Measurements from ENCODE around the gene RAB39A.
"Not testable (repeated sequence)": the region's sequence is repeated elsewhere in the genome, so short reads cannot be mapped to it uniquely, and the experiment has no call there.

RAB39A gene

GRCh38 chr11:107927559-107927958, 689 bp upstream of the RAB39A start:
- Histone ChIP-seq H3K36me3 (ENCODE audit: control insufficient read depth, low read depth, low read length) (no peaks in the 10 kb centered on the region), H3K9ac (ENCODE audit: low read length) (peak overlapping the region; percentile 24), H3K27ac (ENCODE audit: low read length) (no peak overlapping the region)

GRCh38 chr11:107928767-107929507, 689 bp downstream of the RAB39A start:
- H3K4me3 ChIP-seq (ENCODE audit: low read length): peak overlapping the region; percentile 91
- no peaks in the 10 kb centered on the region for H3K36me3 ChIP-seq (ENCODE audit: control insufficient read depth, low read depth, low read length)
- H3K9ac ChIP-seq (ENCODE audit: low read length): peak overlapping the region; percentile 79
- no peaks in the 10 kb centered on the region for H3K27me3 ChIP-seq (ENCODE audit: control insufficient read depth, insufficient read depth, low read length)
- no peaks in the 10 kb centered on the region for H3K9me3 ChIP-seq (ENCODE audit: control insufficient read depth, low read depth, low read length)
- H3K4me1 ChIP-seq (ENCODE audit: control insufficient read depth, low read depth, low read length): peaks cover 3% of the 10 kb centered on the region
- H3K27ac ChIP-seq (ENCODE audit: low read length): peak overlapping the region; percentile 35

More at GRCh38 chr11:107927559-107927958, 689 bp upstream of the RAB39A start:
- H3K9me3 ChIP-seq (ENCODE audit: control insufficient read depth, low read depth, low read length): no peaks in the 10 kb centered on the region
- H3K4me1 ChIP-seq (ENCODE audit: control insufficient read depth, low read depth, low read length): peaks cover 3% of the 10 kb centered on the region
- H3K27me3 ChIP-seq (ENCODE audit: control insufficient read depth, insufficient read depth, low read length): no peaks in the 10 kb centered on the region
- peak overlapping the region; percentile 54 for H3K4me3 ChIP-seq (ENCODE audit: low read length)

- Histone ChIP-seq H3K9ac (ENCODE audit: low read length) (peak overlapping the region; percentile 79), H3K27me3 (ENCODE audit: control insufficient read depth, insufficient read depth, low read length) (no peaks in the 10 kb centered on the region), H3K4me3 (ENCODE audit: low read length) (peak overlapping the region; percentile 91), H3K27ac (ENCODE audit: low read length) (peak overlapping the region; percentile 25), H3K4me1 (ENCODE audit: control insufficient read depth, low read depth, low read length) (peaks cover 3% of the 10 kb centered on the region), H3K9me3 (ENCODE audit: control insufficient read depth, low read depth, low read length) (no peaks in the 10 kb centered on the region), H3K36me3 (ENCODE audit: control insufficient read depth, low read depth, low read length) (no peaks in the 10 kb centered on the region)
Measured at GRCh38 chr11:107929611-107930200, 1.5 kb downstream of the RAB39A start.

GRCh38 chr11:107931206-107931605, 3.0 kb downstream of the RAB39A start:
- Histone ChIP-seq H3K27ac (ENCODE audit: low read length) (no peak overlapping the region), H3K4me1 (ENCODE audit: control insufficient read depth, low read depth, low read length) (peaks cover 3% of the 10 kb centered on the region), H3K9me3 (ENCODE audit: control insufficient read depth, low read depth, low read length) (no peaks in the 10 kb centered on the region), H3K36me3 (ENCODE audit: control insufficient read depth, low read depth, low read length) (no peaks in the 10 kb centered on the region), H3K9ac (ENCODE audit: low read length) (no peak overlapping the region), H3K27me3 (ENCODE audit: control insufficient read depth, insufficient read depth, low read length) (no peaks in the 10 kb centered on the region), H3K4me3 (ENCODE audit: low read length) (no peak overlapping the region)

- no peak overlapping the region for H3K9ac ChIP-seq (ENCODE audit: low read length)
- H3K9me3 ChIP-seq (ENCODE audit: control insufficient read depth, low read depth, low read length): no peaks in the 10 kb centered on the region
Measured at GRCh38 chr11:107947904-107948303, 19.7 kb downstream of the RAB39A start.

GRCh38 chr11:107948328-107948727, 20.1 kb downstream of the RAB39A start:
- not testable (repeated sequence) for H3K27me3 ChIP-seq (ENCODE audit: control insufficient read depth, insufficient read depth, low read length); H3K9ac ChIP-seq (ENCODE audit: low read length); H3K36me3 ChIP-seq (ENCODE audit: control insufficient read depth, low read depth, low read length); H3K9me3 ChIP-seq (ENCODE audit: control insufficient read depth, low read depth, low read length); H3K4me1 ChIP-seq (ENCODE audit: control insufficient read depth, low read depth, low read length); H3K27ac ChIP-seq (ENCODE audit: low read length)
- peak overlapping the region; percentile 4 for H3K4me3 ChIP-seq (ENCODE audit: low read length)

More at GRCh38 chr11:107947904-107948303, 19.7 kb downstream of the RAB39A start:
- Histone ChIP-seq H3K27ac (ENCODE audit: low read length) (no peak overlapping the region), H3K4me1 (ENCODE audit: control insufficient read depth, low read depth, low read length) (peaks cover 9% of the 10 kb centered on the region), H3K4me3 (ENCODE audit: low read length) (peak overlapping the region; percentile 4), H3K36me3 (ENCODE audit: control insufficient read depth, low read depth, low read length) (no peaks in the 10 kb centered on the region), H3K27me3 (ENCODE audit: control insufficient read depth, insufficient read depth, low read length) (no peaks in the 10 kb centered on the region)

GRCh38 chr11:107951155-107951554, 22.9 kb downstream of the RAB39A start:
- Histone ChIP-seq H3K27ac (ENCODE audit: low read length) (no peak overlapping the region), H3K9ac (ENCODE audit: low read length) (no peak overlapping the region), H3K36me3 (ENCODE audit: control insufficient read depth, low read depth, low read length) (no peaks in the 10 kb centered on the region), H3K4me3 (ENCODE audit: low read length) (no peak overlapping the region), H3K4me1 (ENCODE audit: control insufficient read depth, low read depth, low read length) (peaks cover 9% of the 10 kb centered on the region), H3K9me3 (ENCODE audit: control insufficient read depth, low read depth, low read length) (no peaks in the 10 kb centered on the region), H3K27me3 (ENCODE audit: control insufficient read depth, insufficient read depth, low read length) (no peaks in the 10 kb centered on the region)

- H3K4me1 ChIP-seq (ENCODE audit: control insufficient read depth, low read depth, low read length): peaks cover 3% of the 10 kb centered on the region
- no peaks in the 10 kb centered on the region for H3K9me3 ChIP-seq (ENCODE audit: control insufficient read depth, low read depth, low read length)
- H3K36me3 ChIP-seq (ENCODE audit: control insufficient read depth, low read depth, low read length): no peaks in the 10 kb centered on the region
- H3K4me3 ChIP-seq (ENCODE audit: low read length): no peak overlapping the region
- no peaks in the 10 kb centered on the region for H3K27me3 ChIP-seq (ENCODE audit: control insufficient read depth, insufficient read depth, low read length)
- H3K27ac ChIP-seq (ENCODE audit: low read length): no peak overlapping the region
- H3K9ac ChIP-seq (ENCODE audit: low read length): no peak overlapping the region
Measured at GRCh38 chr11:107953446-107953845, 25.2 kb downstream of the RAB39A start.

GRCh38 chr11:107956543-107956942, 28.3 kb downstream of the RAB39A start:
- H3K36me3 ChIP-seq (ENCODE audit: control insufficient read depth, low read depth, low read length): no peaks in the 10 kb centered on the region
- H3K27me3 ChIP-seq (ENCODE audit: control insufficient read depth, insufficient read depth, low read length): no peaks in the 10 kb centered on the region
- H3K9me3 ChIP-seq (ENCODE audit: control insufficient read depth, low read depth, low read length): no peaks in the 10 kb centered on the region
- no peak overlapping the region for H3K9ac ChIP-seq (ENCODE audit: low read length)
- H3K27ac ChIP-seq (ENCODE audit: low read length): no peak overlapping the region
- H3K4me1 ChIP-seq (ENCODE audit: control insufficient read depth, low read depth, low read length): no peaks in the 10 kb centered on the region
- no peak overlapping the region for H3K4me3 ChIP-seq (ENCODE audit: low read length)

- Histone ChIP-seq H3K9ac (ENCODE audit: low read length) (no peak overlapping the region), H3K4me1 (ENCODE audit: control insufficient read depth, low read depth, low read length) (no peaks in the 10 kb centered on the region), H3K27me3 (ENCODE audit: control insufficient read depth, insufficient read depth, low read length) (no peaks in the 10 kb centered on the region), H3K36me3 (ENCODE audit: control insufficient read depth, low read depth, low read length) (no peaks in the 10 kb centered on the region), H3K9me3 (ENCODE audit: control insufficient read depth, low read depth, low read length) (no peaks in the 10 kb centered on the region), H3K27ac (ENCODE audit: low read length) (no peak overlapping the region), H3K4me3 (ENCODE audit: low read length) (no peak overlapping the region)
Measured at GRCh38 chr11:107957109-107957588, 28.9 kb downstream of the RAB39A start.

GRCh38 chr11:107961480-107961879, 33.2 kb downstream of the RAB39A start:
- peaks cover 3% of the 10 kb centered on the region for H3K36me3 ChIP-seq (ENCODE audit: control insufficient read depth, low read depth, low read length)
- no peaks in the 10 kb centered on the region for H3K27me3 ChIP-seq (ENCODE audit: control insufficient read depth, insufficient read depth, low read length)
- no peak overlapping the region for H3K4me3 ChIP-seq (ENCODE audit: low read length)
- H3K4me1 ChIP-seq (ENCODE audit: control insufficient read depth, low read depth, low read length): no peaks in the 10 kb centered on the region
- no peak overlapping the region for H3K27ac ChIP-seq (ENCODE audit: low read length)
- no peak overlapping the region for H3K9ac ChIP-seq (ENCODE audit: low read length)
- no peaks in the 10 kb centered on the region for H3K9me3 ChIP-seq (ENCODE audit: control insufficient read depth, low read depth, low read length)

GRCh38 chr11:107962181-107962580, 33.9 kb downstream of the RAB39A start:
- no peak overlapping the region for H3K4me3 ChIP-seq (ENCODE audit: low read length)
- H3K27me3 ChIP-seq (ENCODE audit: control insufficient read depth, insufficient read depth, low read length): no peaks in the 10 kb centered on the region
- no peaks in the 10 kb centered on the region for H3K4me1 ChIP-seq (ENCODE audit: control insufficient read depth, low read depth, low read length)
- no peak overlapping the region for H3K9ac ChIP-seq (ENCODE audit: low read length)
- no peak overlapping the region for H3K27ac ChIP-seq (ENCODE audit: low read length)
- H3K9me3 ChIP-seq (ENCODE audit: control insufficient read depth, low read depth, low read length): no peaks in the 10 kb centered on the region
- peaks cover 3% of the 10 kb centered on the region for H3K36me3 ChIP-seq (ENCODE audit: control insufficient read depth, low read depth, low read length)

Measured in iPS-18a (cell line).